Karpas-422 (cell line): ENCODE results near the gene MAN1C1. TPM values are rescaled to one million over a fixed set of nuclear protein-coding genes. Genes with fewer than 3 reads are reported as not detected.
A peak's percentile ranks its signal among the peaks of the same experiment; 100 is the strongest.

ENCODE experiments used
- DNase-seq: peaks from one replicate; pipeline ENCODE4 v3.0.0-alpha.2; 2015
- H2AFZ ChIP-seq: fragments of 200-600 bp; sonication (generic); 2 replicates; pipeline ENCODE4 v1.6.1; 2014; ENCODE audit warnings: antibody characterized with exemption, low read length, mixed read lengths
- H3K27ac ChIP-seq: fragments of 200-600 bp; sonication (generic); 2 replicates; pipeline ENCODE4 v1.5.1; 2014; ENCODE audit warnings: mild to moderate bottlenecking, low read length, moderate library complexity
- H3K27me3 ChIP-seq: fragments of 200-600 bp; sonication (generic); 2 replicates; pipeline ENCODE4 v1.6.1; 2014; ENCODE audit warnings: low read length, mixed read lengths
- H3K36me3 ChIP-seq: fragments of 200-600 bp; sonication (generic); 2 replicates; pipeline ENCODE4 v1.6.1; 2014; ENCODE audit warnings: low read length, mixed read lengths; ENCODE audit not compliant: insufficient read depth
- H3K4me1 ChIP-seq: fragments of 200-600 bp; sonication (generic); 2 replicates; pipeline ENCODE4 v1.6.1; 2014; ENCODE audit warnings: mild to moderate bottlenecking, low read length, mixed read lengths
- H3K4me2 ChIP-seq: fragments of 200-600 bp; sonication (generic); 2 replicates; pipeline ENCODE4 v1.6.1; 2014; ENCODE audit warnings: low read length, low read depth, mild to moderate bottlenecking; ENCODE audit not compliant: poor library complexity, severe bottlenecking
- H3K4me3 ChIP-seq: fragments of 200-600 bp; sonication (generic); 2 replicates; pipeline ENCODE4 v1.5.1; 2014; ENCODE audit warnings: mild to moderate bottlenecking, antibody characterized with exemption, low read length, mixed read lengths
- H3K79me2 ChIP-seq: fragments of 200-600 bp; sonication (generic); 2 replicates; pipeline ENCODE4 v1.6.1; 2014; ENCODE audit warnings: mild to moderate bottlenecking, low read length, mixed read lengths
- H3K9ac ChIP-seq: fragments of 200-600 bp; sonication (generic); 2 replicates; pipeline ENCODE4 v1.6.0; 2014; ENCODE audit warnings: low read length
- H3K9me2 ChIP-seq: fragments of 200-600 bp; sonication (generic), shearing (Covaris generic); replicated peaks from 2 replicates; pipeline ENCODE4 v1.6.0; 2014; ENCODE audit warnings: mild to moderate bottlenecking, low read length, moderate library complexity; ENCODE audit not compliant: insufficient read depth
- H3K9me3 ChIP-seq: fragments of 300-700, 200-600 bp; sonication (generic); 2 replicates; pipeline ENCODE4 v1.6.1; 2014; ENCODE audit warnings: low read length, mixed read lengths
- H4K20me1 ChIP-seq: fragments of 200-600 bp; sonication (generic); 2 replicates; pipeline ENCODE4 v1.6.1; 2014; ENCODE audit warnings: mild to moderate bottlenecking, antibody characterized with exemption, low read length, low read depth; ENCODE audit not compliant: insufficient read depth
- total RNA-seq: library from RNA; depleted of rRNA; stranded (reverse); fragments of >200 nt; shearing (Covaris generic); gene quantifications from 2 replicates; pipeline ENCODE4 v1.2.3, GENCODE V29; 2014; ENCODE audit warnings: low replicate concordance

Gene MAN1C1
- total RNA-seq, 1 experiment from 2014 or later: not detected

DNA sequence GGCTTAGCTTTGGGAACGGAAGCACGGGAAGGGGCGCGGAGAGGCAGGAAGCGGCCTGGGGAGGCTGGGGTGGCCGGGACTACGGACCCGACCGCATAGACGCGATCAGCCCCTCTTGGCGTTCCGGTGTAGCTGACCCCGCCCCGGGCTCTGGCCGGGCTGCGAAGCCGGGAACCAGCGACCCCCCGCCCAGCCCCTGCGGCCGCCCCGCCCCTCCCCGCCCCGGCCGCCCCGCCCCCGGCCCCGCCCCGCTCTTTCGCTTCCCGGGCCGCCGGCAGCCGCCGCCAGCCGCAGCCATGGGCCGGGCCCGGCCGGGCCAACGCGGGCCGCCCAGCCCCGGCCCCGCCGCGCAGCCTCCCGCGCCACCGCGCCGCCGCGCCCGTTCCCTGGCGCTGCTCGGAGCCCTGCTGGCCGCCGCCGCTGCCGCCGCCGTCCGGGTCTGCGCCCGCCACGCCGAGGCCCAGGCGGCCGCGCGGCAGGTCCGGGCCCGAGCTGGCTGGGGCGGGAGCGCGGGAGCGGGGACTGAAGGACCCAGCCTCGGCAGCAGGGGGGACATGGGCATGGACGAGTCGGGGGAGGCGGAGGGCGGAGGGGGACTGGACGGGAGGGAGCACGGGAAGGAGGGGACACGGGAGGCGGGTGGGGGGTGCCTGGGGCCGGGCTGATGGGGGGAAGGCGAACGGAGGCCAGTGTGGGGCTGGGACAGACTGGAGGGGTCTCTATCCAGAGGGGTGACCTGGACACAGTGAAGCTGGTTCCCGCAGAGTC lies 183.5 kb downstream of the MAN1C1 start, which contains the start of gene SELENON:
Gene SELENON, plus strand, starts transcription at position 259 of the 768 bp plus-strand sequence. Its CDS starts 38 bp downstream, at position 297.
- Histone ChIP-seq H4K20me1 (peaks cover 3% of the 10 kb centered on the region; the same call in 1 of the 2 replicates), H3K9ac (peak within 1 kb of the TSS; percentile 67), H2AFZ (no peak within 1 kb of the TSS), H3K9me2 (no peaks in the 10 kb centered on the region), H3K27ac (no peak within 1 kb of the TSS), H3K9me3 (no peaks in the 10 kb centered on the region), H3K36me3 (no peaks in the 10 kb centered on the region), H3K4me3 (peak within 1 kb of the TSS; percentile 61), H3K4me2 (peak within 1 kb of the TSS; percentile 59), H3K4me1 (peaks cover 20% of the 10 kb centered on the region), H3K79me2 (no peaks in the 10 kb centered on the region), H3K27me3 (no peaks in the 10 kb centered on the region)
- peak; percentile 46 for DNase-seq

DNA sequence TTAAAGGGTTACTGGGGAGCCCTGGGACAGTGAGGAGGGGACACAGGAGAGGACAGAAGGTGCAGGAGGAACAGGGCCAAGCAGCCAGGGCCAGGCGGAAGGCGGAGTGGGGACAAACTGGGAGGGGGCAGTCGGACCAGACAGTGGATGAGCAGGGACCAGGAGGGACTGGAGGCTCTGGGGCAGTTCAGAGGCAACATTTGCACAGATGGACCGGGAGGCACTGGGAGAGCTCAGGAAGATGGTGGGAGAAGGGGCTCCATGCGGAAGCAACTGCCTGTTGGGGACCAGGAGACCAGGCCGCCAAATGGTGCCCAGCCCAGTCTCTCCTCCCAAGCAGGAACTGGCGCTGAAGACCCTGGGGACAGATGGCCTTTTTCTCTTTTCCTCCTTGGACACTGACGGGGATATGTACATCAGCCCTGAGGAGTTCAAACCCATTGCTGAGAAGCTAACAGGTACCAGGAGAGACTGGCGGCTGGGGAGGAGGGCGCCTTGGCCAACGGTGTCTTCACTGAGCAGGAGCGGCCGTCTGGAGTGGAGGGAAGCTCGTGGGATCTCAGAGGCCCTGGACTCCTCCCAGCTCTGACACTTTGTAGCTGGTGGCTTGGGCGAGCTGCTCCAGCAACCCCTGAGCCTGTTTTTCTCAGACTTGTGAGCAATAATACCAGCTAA lies 184.2 kb downstream of the MAN1C1 start:
- Histone ChIP-seq H3K9me2 (no peaks in the 10 kb centered on the region), H2AFZ (no peak overlapping the region), H3K9ac (peak overlapping the region; percentile 67), H3K4me3 (peak overlapping the region; percentile 61), H3K4me1 (peaks cover 20% of the 10 kb centered on the region), H4K20me1 (peaks cover 3% of the 10 kb centered on the region; the same call in 1 of the 2 replicates), H3K79me2 (no peaks in the 10 kb centered on the region), H3K4me2 (peak overlapping the region; percentile 59), H3K27me3 (no peaks in the 10 kb centered on the region), H3K27ac (no peak overlapping the region), H3K36me3 (no peaks in the 10 kb centered on the region), H3K9me3 (no peaks in the 10 kb centered on the region)
- no peak for DNase-seq

DNA sequence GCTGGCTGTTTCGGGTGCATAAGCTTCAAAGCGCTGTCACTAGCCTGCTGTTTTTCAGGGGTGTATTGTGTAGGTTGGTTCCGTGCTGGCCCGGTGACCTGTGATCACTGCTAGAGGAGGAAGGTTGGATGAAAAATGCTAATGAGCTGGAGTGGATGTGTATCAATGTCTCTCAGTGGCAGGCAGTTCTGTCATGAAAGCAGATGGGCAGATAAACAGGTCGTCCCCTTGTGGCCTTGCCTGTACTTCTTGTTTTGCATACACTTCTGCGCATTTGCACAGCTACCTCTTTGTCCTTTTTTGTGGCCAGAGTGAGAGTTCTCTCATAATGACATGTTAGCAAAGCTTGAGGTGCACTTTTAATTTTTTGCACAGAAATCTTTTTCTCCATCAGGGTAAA lies 186.3 kb downstream of the MAN1C1 start:
- Histone ChIP-seq H3K4me1 (peaks cover 20% of the 10 kb centered on the region), H4K20me1 (peaks cover 3% of the 10 kb centered on the region; the same call in 1 of the 2 replicates)
- peak; percentile 65 for DNase-seq

GRCh38 chr1:25803368-25803767 lies 186.8 kb downstream of the MAN1C1 start:
- Histone ChIP-seq H3K9ac (no peak overlapping the region), H3K36me3 (no peaks in the 10 kb centered on the region), H3K4me2 (peak overlapping the region; percentile 60), H3K79me2 (no peaks in the 10 kb centered on the region), H3K9me2 (no peaks in the 10 kb centered on the region), H3K27ac (no peak overlapping the region), H3K4me1 (peaks cover 20% of the 10 kb centered on the region), H3K4me3 (no peak overlapping the region), H3K27me3 (no peaks in the 10 kb centered on the region), H2AFZ (no peak overlapping the region), H3K9me3 (no peaks in the 10 kb centered on the region), H4K20me1 (peaks cover 3% of the 10 kb centered on the region; the same call in 1 of the 2 replicates)
- DNase-seq: no peak

More for the DNA sequence above, 186.3 kb downstream of the MAN1C1 start:
- Histone ChIP-seq H3K9me3 (no peaks in the 10 kb centered on the region), H3K4me2 (peak overlapping the region; percentile 60), H3K36me3 (no peaks in the 10 kb centered on the region), H3K9me2 (no peaks in the 10 kb centered on the region), H3K4me3 (no peak overlapping the region), H3K79me2 (no peaks in the 10 kb centered on the region), H2AFZ (no peak overlapping the region), H3K27me3 (no peaks in the 10 kb centered on the region), H3K9ac (no peak overlapping the region), H3K27ac (no peak overlapping the region)

DNA sequence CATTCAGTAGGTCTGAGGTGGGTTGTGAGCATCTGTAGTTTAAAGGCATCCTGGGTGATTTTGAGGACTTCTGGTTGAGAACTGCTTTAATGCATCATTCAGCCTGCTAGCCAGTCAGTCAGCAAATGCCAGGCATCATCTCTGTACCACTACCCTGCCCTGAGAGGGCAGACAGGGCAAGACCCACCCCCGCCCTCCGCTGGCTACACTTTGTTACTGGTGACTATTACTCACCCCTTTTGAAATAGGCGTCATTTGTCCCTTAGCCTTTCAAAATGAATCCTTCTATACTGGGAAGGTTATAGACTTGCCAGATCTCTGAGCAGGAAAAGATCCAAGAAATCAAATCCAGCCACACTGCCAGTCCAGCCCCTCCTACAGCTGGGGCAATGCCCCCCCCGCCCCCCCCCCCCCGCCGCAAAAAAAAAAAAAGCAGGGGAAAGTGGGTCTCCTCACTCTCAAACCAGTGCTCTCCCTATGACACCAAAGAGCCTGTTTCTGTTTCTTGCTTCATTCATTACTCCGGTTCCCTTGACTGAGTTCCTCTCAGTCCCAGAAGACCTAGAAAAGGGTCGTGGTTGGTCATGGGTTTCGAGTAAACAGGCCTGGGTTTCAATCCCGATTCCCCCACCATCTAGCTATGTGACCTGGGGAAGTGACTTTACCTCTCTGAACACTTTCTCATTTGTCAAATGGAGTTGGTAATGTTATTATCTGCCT lies 187.8 kb downstream of the MAN1C1 start:
- Histone ChIP-seq H3K27ac (no peak overlapping the region), H3K4me1 (peaks cover 25% of the 10 kb centered on the region), H3K79me2 (no peaks in the 10 kb centered on the region), H2AFZ (no peak overlapping the region), H3K27me3 (no peaks in the 10 kb centered on the region), H3K9ac (no peak overlapping the region), H3K4me2 (no peak overlapping the region), H3K36me3 (no peaks in the 10 kb centered on the region), H3K4me3 (no peak overlapping the region), H3K9me2 (no peaks in the 10 kb centered on the region), H3K9me3 (no peaks in the 10 kb centered on the region), H4K20me1 (no peaks in the 10 kb centered on the region; the same call in 1 of the 2 replicates)
- DNase-seq: no peak

- H3K4me3 ChIP-seq: no peak overlapping the region
- no peaks in the 10 kb centered on the region; the same call in 1 of the 2 replicates for H4K20me1 ChIP-seq
- DNase-seq: no peak
- H3K9ac ChIP-seq: no peak overlapping the region
- no peak overlapping the region for H3K4me2 ChIP-seq
- H3K4me1 ChIP-seq: peaks cover 33% of the 10 kb centered on the region
- H3K9me3 ChIP-seq: no peaks in the 10 kb centered on the region
- no peaks in the 10 kb centered on the region for H3K36me3 ChIP-seq
- no peaks in the 10 kb centered on the region for H3K9me2 ChIP-seq
- no peak overlapping the region for H2AFZ ChIP-seq
- H3K79me2 ChIP-seq: no peaks in the 10 kb centered on the region
- no peaks in the 10 kb centered on the region for H3K27me3 ChIP-seq
- no peak overlapping the region for H3K27ac ChIP-seq
These were observed 188.6 kb downstream of the MAN1C1 start for GRCh38 chr1:25804964-25805862.

DNA sequence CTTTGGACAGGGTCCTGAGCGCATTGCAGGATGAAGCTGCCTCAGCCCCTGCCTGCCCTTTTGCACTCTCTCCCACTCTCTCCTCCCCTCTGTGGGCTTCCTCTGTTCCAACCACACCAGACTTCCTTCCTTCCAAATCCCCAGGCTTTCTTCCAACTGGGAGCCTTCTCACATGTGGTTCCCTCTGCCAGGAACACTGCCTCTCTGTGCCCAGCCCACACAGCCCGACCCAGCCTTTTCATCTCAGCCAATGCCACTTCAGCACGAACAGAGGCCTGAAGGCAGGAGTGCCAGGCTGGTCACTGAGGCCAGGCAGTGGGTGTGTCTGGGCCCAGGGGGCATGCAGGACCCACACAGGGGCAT lies 189.3 kb downstream of the MAN1C1 start:
- H3K36me3 ChIP-seq: no peaks in the 10 kb centered on the region
- no peak overlapping the region for H3K9ac ChIP-seq
- no peaks in the 10 kb centered on the region for H3K27me3 ChIP-seq
- H3K4me3 ChIP-seq: no peak overlapping the region
- no peaks in the 10 kb centered on the region for H3K9me2 ChIP-seq
- DNase-seq: no peak
- no peaks in the 10 kb centered on the region for H3K9me3 ChIP-seq
- no peaks in the 10 kb centered on the region for H3K79me2 ChIP-seq
- H2AFZ ChIP-seq: no peak overlapping the region
- peaks cover 33% of the 10 kb centered on the region for H3K4me1 ChIP-seq
- no peak overlapping the region for H3K27ac ChIP-seq
- no peaks in the 10 kb centered on the region; the same call in 1 of the 2 replicates for H4K20me1 ChIP-seq
- H3K4me2 ChIP-seq: no peak overlapping the region
